DOHH2 (cell line): ENCODE data around the gene KIF2A.

Experiments used
- CTCF ChIP-seq: fragments of 200-600 bp; sonication (generic); IDR thresholded peaks from one replicate; pipeline ENCODE4 v1.5.1; 2014; ENCODE audit warnings: antibody characterized with exemption, mild to moderate bottlenecking, low read depth, low read length; ENCODE audit not compliant: poor library complexity, severe bottlenecking
- EZH2phosphoT487 ChIP-seq: fragments of 200-600 bp; sonication (generic); IDR thresholded peaks from 2 replicates; pipeline ENCODE4 v1.6.1; 2017; ENCODE audit warnings: borderline replicate concordance, mild to moderate bottlenecking, antibody characterized with exemption, low read length, moderate library complexity, mixed read lengths

- TF ChIP-seq CTCF = no peak
- no peak for TF ChIP-seq EZH2phosphoT487
Measured at GRCh38 chr5:62271370-62271769, 34.6 kb upstream of the KIF2A start.
